ENCODE results near the gene CYP4F3. TPM values are rescaled to one million over a fixed set of nuclear protein-coding genes. Genes with fewer than 3 reads are reported as not detected.

The CYP4F3 gene
- total and polyA plus RNA-seq, 2 of the 13 experiments (the other 11 are each of a cell fraction or from before 2014, with no cell fraction given), result 17.8 to 22.8 TPM

DNA sequence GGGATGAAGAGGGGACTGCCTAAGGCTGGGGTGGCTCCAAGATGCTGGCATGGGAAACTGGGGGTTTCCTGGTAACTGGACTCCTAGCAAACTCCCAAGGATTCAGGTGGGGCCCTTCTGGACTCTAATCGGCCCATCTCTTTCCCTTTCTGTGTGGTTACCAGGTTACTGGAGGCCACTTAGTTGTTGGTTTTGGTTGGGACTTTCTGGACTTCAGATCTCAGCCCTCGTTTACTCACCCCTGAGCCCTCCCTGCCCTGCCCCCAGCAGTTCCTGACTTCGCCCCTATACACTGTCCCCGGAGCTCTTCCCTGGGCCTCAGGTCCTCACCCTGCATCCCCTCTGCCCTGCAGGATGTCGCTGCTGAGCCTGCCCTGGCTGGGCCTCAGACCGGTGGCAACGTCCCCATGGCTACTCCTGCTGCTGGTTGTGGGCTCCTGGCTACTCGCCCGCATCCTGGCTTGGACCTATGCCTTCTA is 32.5 kb downstream of the CYP4F3 start (continued):
- TF ChIP-seq, protein P1, sequence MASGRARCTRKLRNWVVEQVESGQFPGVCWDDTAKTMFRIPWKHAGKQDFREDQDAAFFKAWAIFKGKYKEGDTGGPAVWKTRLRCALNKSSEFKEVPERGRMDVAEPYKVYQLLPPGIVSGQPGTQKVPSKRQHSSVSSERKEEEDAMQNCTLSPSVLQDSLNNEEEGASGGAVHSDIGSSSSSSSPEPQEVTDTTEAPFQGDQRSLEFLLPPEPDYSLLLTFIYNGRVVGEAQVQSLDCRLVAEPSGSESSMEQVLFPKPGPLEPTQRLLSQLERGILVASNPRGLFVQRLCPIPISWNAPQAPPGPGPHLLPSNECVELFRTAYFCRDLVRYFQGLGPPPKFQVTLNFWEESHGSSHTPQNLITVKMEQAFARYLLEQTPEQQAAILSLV (CRISPR knock-in tag; IDR thresholded peaks at IDR 0.05; ENCODE audit: borderline replicate concordance), result no peak
- no peak for TF ChIP-seq YY1 (IDR thresholded peaks at IDR 0.05; ENCODE audit: insufficient read depth, insufficient replicate concordance, low read depth, low read length)
- no peak for TF ChIP-seq ZNF274 (CRISPR knock-in tag; IDR thresholded peaks at IDR 0.05)
- no peak for TF ChIP-seq ZEB1 (IDR thresholded peaks at IDR 0.05; ENCODE audit: insufficient replicate concordance, low read depth)
- TF ChIP-seq, protein P2, sequence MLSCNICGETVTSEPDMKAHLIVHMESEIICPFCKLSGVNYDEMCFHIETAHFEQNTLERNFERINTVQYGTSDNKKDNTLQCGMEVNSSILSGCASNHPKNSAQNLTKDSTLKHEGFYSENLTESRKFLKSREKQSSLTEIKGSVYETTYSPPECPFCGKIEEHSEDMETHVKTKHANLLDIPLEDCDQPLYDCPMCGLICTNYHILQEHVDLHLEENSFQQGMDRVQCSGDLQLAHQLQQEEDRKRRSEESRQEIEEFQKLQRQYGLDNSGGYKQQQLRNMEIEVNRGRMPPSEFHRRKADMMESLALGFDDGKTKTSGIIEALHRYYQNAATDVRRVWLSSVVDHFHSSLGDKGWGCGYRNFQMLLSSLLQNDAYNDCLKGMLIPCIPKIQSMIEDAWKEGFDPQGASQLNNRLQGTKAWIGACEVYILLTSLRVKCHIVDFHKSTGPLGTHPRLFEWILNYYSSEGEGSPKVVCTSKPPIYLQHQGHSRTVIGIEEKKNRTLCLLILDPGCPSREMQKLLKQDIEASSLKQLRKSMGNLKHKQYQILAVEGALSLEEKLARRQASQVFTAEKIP (CRISPR knock-in tag; IDR thresholded peaks at IDR 0.05; ENCODE audit: borderline replicate concordance), result no peak
- no peak for TF ChIP-seq NAIF1 (CRISPR knock-in tag; IDR thresholded peaks at IDR 0.05; ENCODE audit: borderline replicate concordance)
- no peak for TF ChIP-seq TCF7L2 (IDR thresholded peaks at IDR 0.05; ENCODE audit: low read depth, low read length)
- no peak for TF ChIP-seq TRAFD1 (CRISPR knock-in tag; IDR thresholded peaks at IDR 0.05; ENCODE audit: borderline replicate concordance)
- no peak for TF ChIP-seq ZNF674 (CRISPR knock-in tag; IDR thresholded peaks at IDR 0.05; ENCODE audit: low read depth)
- TF ChIP-seq ZNF12 (CRISPR knock-in tag; IDR thresholded peaks at IDR 0.05), result no peak
- no peak for TF ChIP-seq NPAS2 (CRISPR knock-in tag; IDR thresholded peaks at IDR 0.05; ENCODE audit: borderline replicate concordance)
- TF ChIP-seq DNMT3B (CRISPR knock-in tag; conservative IDR thresholded peaks at IDR 0.05), result no peak
- TF ChIP-seq ZNF713 (CRISPR knock-in tag; IDR thresholded peaks at IDR 0.05), result no peak
- TF ChIP-seq ZNF362 (CRISPR knock-in tag; IDR thresholded peaks at IDR 0.05; ENCODE audit: borderline replicate concordance), result no peak
- no peak for TF ChIP-seq ZNF30 (CRISPR knock-in tag; IDR thresholded peaks at IDR 0.05)
- TF ChIP-seq ZNF17 (CRISPR knock-in tag; IDR thresholded peaks at IDR 0.05), result no peak
- peak in 1 of 2 experiments; percentile 66; a peak in 3 of 4 replicates for TF ChIP-seq NR2F1 (CRISPR knock-in tag; IDR thresholded peaks at IDR 0.05)
- TF ChIP-seq, protein P3, sequence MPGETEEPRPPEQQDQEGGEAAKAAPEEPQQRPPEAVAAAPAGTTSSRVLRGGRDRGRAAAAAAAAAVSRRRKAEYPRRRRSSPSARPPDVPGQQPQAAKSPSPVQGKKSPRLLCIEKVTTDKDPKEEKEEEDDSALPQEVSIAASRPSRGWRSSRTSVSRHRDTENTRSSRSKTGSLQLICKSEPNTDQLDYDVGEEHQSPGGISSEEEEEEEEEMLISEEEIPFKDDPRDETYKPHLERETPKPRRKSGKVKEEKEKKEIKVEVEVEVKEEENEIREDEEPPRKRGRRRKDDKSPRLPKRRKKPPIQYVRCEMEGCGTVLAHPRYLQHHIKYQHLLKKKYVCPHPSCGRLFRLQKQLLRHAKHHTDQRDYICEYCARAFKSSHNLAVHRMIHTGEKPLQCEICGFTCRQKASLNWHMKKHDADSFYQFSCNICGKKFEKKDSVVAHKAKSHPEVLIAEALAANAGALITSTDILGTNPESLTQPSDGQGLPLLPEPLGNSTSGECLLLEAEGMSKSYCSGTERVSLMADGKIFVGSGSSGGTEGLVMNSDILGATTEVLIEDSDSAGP (CRISPR knock-in tag; IDR thresholded peaks at IDR 0.05; ENCODE audit: borderline replicate concordance), result 0 out of 2 replicates have a peak, but pooled peaks have one; percentile 35
- TF ChIP-seq, protein P4, sequence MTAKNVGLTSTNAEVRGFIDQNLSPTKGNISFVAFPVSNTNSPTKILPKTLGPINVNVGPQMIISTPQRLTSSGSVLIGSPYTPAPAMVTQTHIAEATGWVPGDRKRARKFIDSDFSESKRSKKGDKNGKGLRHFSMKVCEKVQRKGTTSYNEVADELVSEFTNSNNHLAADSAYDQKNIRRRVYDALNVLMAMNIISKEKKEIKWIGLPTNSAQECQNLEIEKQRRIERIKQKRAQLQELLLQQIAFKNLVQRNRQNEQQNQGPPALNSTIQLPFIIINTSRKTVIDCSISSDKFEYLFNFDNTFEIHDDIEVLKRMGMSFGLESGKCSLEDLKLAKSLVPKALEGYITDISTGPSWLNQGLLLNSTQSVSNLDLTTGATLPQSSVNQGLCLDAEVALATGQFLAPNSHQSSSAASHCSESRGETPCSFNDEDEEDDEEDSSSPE (CRISPR knock-in tag; IDR thresholded peaks at IDR 0.05), result peak; percentile 29; the same call in 1 of the 2 replicates

Measured in HepG2 (cell line).